Islet precursor cell (in vitro differentiated cells): ENCODE results near the gene CREB5.
"Not testable (repeated sequence)": the region's sequence is repeated elsewhere in the genome, so short reads cannot be mapped to it uniquely, and the experiment has no call there.

Experiments
- DNase-seq: peaks from one replicate; pipeline ENCODE4 v3.0.0-alpha.2; 2018

The CREB5 gene

GRCh38 chr7:28793381-28794085 is 381.2 kb downstream of the CREB5 start:
- DNase-seq = no peak

- no peak for DNase-seq
Observed at GRCh38 chr7:28798274-28798673, 386.0 kb downstream of the CREB5 start.

- DNase-seq = no peak
Observed at GRCh38 chr7:28799619-28800018, 387.3 kb downstream of the CREB5 start.

- DNase-seq = no peak
Observed at GRCh38 chr7:28800150-28800549, 387.8 kb downstream of the CREB5 start.

- no peak for DNase-seq
Observed at GRCh38 chr7:28802450-28802849, 390.1 kb downstream of the CREB5 start.

- no peak for DNase-seq
Observed at GRCh38 chr7:28804157-28804556, 391.8 kb downstream of the CREB5 start.

- DNase-seq = no peak
Observed at GRCh38 chr7:28804990-28805389, 392.7 kb downstream of the CREB5 start.

- no peak for DNase-seq
Observed at GRCh38 chr7:28806841-28807240, 394.5 kb downstream of the CREB5 start.

- no peak for DNase-seq
Observed at GRCh38 chr7:28807396-28807994, 395.2 kb downstream of the CREB5 start.

- DNase-seq = no peak
Observed at GRCh38 chr7:28808796-28809533, 396.6 kb downstream of the CREB5 start.

GRCh38 chr7:28811008-28811407 is 398.7 kb downstream of the CREB5 start:
- no peak for DNase-seq

GRCh38 chr7:28811701-28812430 is 399.5 kb downstream of the CREB5 start:
- DNase-seq = no peak

GRCh38 chr7:28812616-28813015 is 400.3 kb downstream of the CREB5 start:
- DNase-seq = no peak

- DNase-seq = no peak
Observed at GRCh38 chr7:28813243-28813962, 401.1 kb downstream of the CREB5 start.

- DNase-seq = no peak
Observed at GRCh38 chr7:28815369-28815927, 403.1 kb downstream of the CREB5 start.

GRCh38 chr7:28815928-28816373 is 403.6 kb downstream of the CREB5 start:
- DNase-seq = no peak

GRCh38 chr7:28818996-28819395 is 406.7 kb downstream of the CREB5 start:
- no peak for DNase-seq

GRCh38 chr7:28823582-28823981 is 411.3 kb downstream of the CREB5 start:
- DNase-seq = no peak

- DNase-seq = not testable (repeated sequence)
Observed at GRCh38 chr7:28825817-28826448, 413.6 kb downstream of the CREB5 start.

- DNase-seq = no peak
Observed at GRCh38 chr7:28830846-28831245, 418.5 kb downstream of the CREB5 start.

- no peak for DNase-seq
Observed at GRCh38 chr7:28832669-28833068, 420.4 kb downstream of the CREB5 start.

- DNase-seq = no peak
Observed at GRCh38 chr7:28835800-28836199, 423.5 kb downstream of the CREB5 start.
